Transverse colon (tissue), 4 donors: ENCODE data around the gene EMCN.

Experiments
- CTCF ChIP-seq, 5 experiments: fragments of 200-600 bp in 3 of 5; fragments of 450-650 bp in 2 of 5; sonication (generic) in 3 of 5; IDR thresholded peaks; 1 replicate in 2 of 5; 2 replicates in 3 of 5; pipeline ENCODE4 v1.5.1; 2016 to 2017; ENCODE audit warnings: antibody characterized with exemption in 5 of 5, inconsistent platforms in 3 of 5, mild to moderate bottlenecking in 2 of 5, moderate library complexity in 1 of 5
- POLR2A ChIP-seq: fragments of 450-650 bp; IDR thresholded peaks from one replicate; pipeline ENCODE4 v1.6.1; 2016; ENCODE audit warnings: antibody characterized with exemption, mild to moderate bottlenecking, moderate library complexity
- POLR2AphosphoS5 ChIP-seq, 3 donors: sonication (generic); formaldehyde crosslinking; IDR thresholded peaks; one replicate each; pipeline ENCODE4 v1.6.1; 2016; ENCODE audit warnings: antibody characterized with exemption in 3 of 3

- TF ChIP-seq CTCF (IDR thresholded peaks at IDR 0.05) (no peak), POLR2A (no peak), POLR2AphosphoS5 (IDR thresholded peaks at IDR 0.05) (no peak)
Observed at GRCh38 chr4:100347241-100347640, 170.6 kb downstream of the EMCN start.
